Measurements from ENCODE around the gene ETS2. TPM values are rescaled to one million over a fixed set of nuclear protein-coding genes. Genes with fewer than 3 reads are reported as not detected.

ETS2 gene
- total and polyA plus RNA-seq, 12 donors = 26.2 to 81.5 (median 43.8) TPM

DNA sequence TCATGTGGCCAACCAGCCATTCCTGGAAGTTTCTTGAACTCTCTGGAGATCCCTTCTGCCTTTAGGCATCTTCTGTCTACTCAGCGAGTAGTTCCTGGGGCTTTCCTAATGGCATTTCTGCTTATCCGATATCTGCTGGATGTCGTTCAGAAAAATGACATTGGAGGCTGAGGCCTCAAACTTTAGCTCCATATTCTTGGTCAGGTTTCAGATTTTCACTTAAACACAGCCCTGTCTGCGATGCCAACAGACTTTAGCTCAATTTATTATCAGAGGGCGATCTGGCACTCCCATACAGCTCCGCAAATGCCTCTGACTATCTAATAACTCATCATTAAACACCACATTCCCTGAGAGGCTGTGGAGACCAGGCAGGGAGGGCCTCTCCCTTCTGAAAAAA, 46.3 kb upstream of the ETS2 start:
- ATAC-seq (no peak), DNase-seq (no peak)
- Histone ChIP-seq H3K9me3 (no peaks in the 10 kb centered on the region), H3K4me1 (peaks cover 0 to 60% (median 20%) of the 10 kb centered on the region in 9 donors), H3K4me3 (no peak overlapping the region), H3K36me3 (no peaks in the 10 kb centered on the region), H3K27me3 (no peaks in the 10 kb centered on the region), H3K27ac (no peak overlapping the region)
- TF ChIP-seq, protein P1, sequence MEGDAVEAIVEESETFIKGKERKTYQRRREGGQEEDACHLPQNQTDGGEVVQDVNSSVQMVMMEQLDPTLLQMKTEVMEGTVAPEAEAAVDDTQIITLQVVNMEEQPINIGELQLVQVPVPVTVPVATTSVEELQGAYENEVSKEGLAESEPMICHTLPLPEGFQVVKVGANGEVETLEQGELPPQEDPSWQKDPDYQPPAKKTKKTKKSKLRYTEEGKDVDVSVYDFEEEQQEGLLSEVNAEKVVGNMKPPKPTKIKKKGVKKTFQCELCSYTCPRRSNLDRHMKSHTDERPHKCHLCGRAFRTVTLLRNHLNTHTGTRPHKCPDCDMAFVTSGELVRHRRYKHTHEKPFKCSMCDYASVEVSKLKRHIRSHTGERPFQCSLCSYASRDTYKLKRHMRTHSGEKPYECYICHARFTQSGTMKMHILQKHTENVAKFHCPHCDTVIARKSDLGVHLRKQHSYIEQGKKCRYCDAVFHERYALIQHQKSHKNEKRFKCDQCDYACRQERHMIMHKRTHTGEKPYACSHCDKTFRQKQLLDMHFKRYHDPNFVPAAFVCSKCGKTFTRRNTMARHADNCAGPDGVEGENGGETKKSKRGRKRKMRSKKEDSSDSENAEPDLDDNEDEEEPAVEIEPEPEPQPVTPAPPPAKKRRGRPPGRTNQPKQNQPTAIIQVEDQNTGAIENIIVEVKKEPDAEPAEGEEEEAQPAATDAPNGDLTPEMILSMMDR (IDR thresholded peaks at IDR 0.05) = no peak
- intact Hi-C loops (cut with DNase I) = no loop called here
- WGBS, 2 donors = 77 to 80% methylated on average over 6 of the region's 6 CpGs

DNA sequence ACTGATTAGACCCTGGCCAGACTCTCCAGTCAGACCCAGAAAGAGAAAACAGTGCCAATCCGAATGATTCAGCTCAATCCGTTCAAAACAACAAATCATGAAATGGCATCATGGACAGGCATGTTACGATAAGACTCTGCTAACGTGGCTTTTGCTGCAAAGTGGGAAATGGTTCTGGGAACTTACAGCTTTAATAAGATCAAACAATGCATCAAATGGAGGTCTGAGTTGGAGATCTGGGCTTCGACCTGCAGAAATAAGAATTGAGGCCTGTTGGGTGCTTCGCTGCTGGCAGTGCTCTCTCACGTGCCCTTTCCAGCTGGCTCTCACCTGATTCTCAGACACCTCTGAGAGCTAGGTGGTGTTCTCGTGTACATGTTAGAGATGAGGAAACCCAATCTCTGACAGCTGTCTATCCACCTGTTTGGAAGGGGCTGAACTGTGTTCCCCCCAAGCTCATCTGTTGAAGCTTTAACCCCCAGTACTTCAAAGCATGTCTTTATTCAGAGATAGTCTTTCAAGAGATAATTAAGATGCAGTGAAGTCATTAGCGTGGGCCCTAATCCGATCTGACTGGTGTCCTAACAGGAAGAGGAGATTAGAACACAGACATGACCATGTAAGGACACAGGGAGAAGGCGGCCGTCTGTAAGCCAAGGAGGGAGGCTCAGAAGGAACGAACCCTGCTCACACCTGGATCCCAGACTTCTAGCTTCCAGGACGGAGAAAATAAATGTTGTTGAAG, 45.5 kb upstream of the ETS2 start:
- no peak overlapping the region for H3K4me3 ChIP-seq
- no peak for ATAC-seq
- intact Hi-C loops (cut with DNase I) = no loop called here
- no peak overlapping the region for H3K27ac ChIP-seq
- DNase-seq = no peak
- TF ChIP-seq, protein P1 (IDR thresholded peaks at IDR 0.05) = no peak
- H3K27me3 ChIP-seq = no peaks in the 10 kb centered on the region
- no peaks in the 10 kb centered on the region for H3K36me3 ChIP-seq
- peaks cover 0 to 54% (median 18%) of the 10 kb centered on the region in 9 donors for H3K4me1 ChIP-seq
- 80 to 89% methylated on average over 14 of the region's 14 CpGs for WGBS, 2 donors
- no peaks in the 10 kb centered on the region for H3K9me3 ChIP-seq

DNA sequence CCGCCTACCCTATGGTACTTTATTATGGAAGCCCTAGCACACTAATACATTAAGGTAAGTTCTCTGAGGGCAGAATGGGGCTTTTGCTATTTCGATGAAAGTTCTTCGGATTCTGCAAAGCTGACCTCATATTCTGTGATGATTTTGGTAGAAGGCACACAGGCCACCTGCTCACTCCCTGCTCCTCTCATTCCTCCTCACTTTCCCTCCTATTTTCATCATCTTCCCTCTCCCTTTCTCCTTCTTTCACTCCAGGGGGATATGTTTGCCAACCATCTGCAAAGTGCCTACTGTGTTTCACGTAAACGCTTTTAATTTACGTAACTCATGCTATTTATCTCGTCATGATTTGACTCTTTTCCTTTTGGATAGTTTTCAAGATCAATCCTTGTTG, 45.0 kb upstream of the ETS2 start:
- Histone ChIP-seq H3K36me3 (no peaks in the 10 kb centered on the region), H3K9me3 (peaks cover 0 to under 1% (median 0%) of the 10 kb centered on the region in 11 donors), H3K4me3 (no peak overlapping the region), H3K27ac (no peak overlapping the region), H3K4me1 (peaks cover 0 to 48% (median 14%) of the 10 kb centered on the region in 9 donors), H3K27me3 (no peaks in the 10 kb centered on the region)
- WGBS, 2 donors = 87 to 96% methylated on average over 7 of the region's 7 CpGs
- DNase-seq (no peak), ATAC-seq (no peak)
- TF ChIP-seq, protein P1 (IDR thresholded peaks at IDR 0.05) = no peak
- intact Hi-C loops (cut with DNase I) = no loop called here

DNA sequence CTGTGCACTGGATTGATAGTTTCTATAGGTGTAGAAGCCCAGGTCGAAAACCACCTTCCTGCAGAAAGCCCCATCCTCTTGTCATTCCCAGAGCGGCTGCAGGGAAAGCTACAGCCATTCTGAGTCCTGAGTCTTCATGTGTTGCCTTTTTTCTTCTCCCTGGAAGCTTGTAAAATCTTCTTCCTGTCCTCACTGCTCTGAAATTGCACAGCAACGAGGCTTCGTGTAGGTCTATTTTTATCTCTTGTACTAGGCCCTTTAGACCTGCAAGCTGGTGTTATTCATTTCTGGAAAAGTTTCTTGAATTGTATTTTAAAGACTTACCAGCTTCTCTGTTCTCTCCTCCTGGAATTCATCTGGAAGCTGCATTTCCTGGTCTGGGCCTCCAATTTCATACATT, 44.2 kb upstream of the ETS2 start:
- Histone ChIP-seq H3K36me3 (no peaks in the 10 kb centered on the region), H3K4me1 (peaks cover 0 to 40% (median 7%) of the 10 kb centered on the region in 9 donors), H3K27me3 (no peaks in the 10 kb centered on the region), H3K27ac (peak overlapping the region in 3 of 10 donors; percentile 1 to 43 (median 36)), H3K4me3 (no peak overlapping the region), H3K9me3 (peaks cover 0 to 6% (median 0%) of the 10 kb centered on the region in 11 donors)
- 38 to 40% methylated on average over 4 of the region's 4 CpGs for WGBS, 2 donors
- no peak for DNase-seq
- TF ChIP-seq, protein P1 (IDR thresholded peaks at IDR 0.05) = no peak
- peak in 1 of 8 donors; percentile 42 for ATAC-seq
- intact Hi-C loops (cut with DNase I) = no loop called here
